ENCODE data around the gene MINDY1.

Gene MINDY1

GRCh38 chr1:151012684-151013471 lies 6.2 kb upstream of the MINDY1 start:
- in situ Hi-C loops (cut with HindIII; ENCODE audit: low sequenced_read_pairs), result no loop called here

- in situ Hi-C loops (cut with HindIII; ENCODE audit: low sequenced_read_pairs), result no loop called here
Observed at GRCh38 chr1:151011154-151011850, 4.6 kb upstream of the MINDY1 start.

- in situ Hi-C loops (cut with HindIII; ENCODE audit: low sequenced_read_pairs), result no loop called here
Observed at GRCh38 chr1:151010346-151010726, 3.6 kb upstream of the MINDY1 start.

GRCh38 chr1:151009674-151010345 lies 3.1 kb upstream of the MINDY1 start:
- in situ Hi-C loops (cut with HindIII; ENCODE audit: low sequenced_read_pairs), result no loop called here

GRCh38 chr1:151009206-151009587 lies 2.5 kb upstream of the MINDY1 start:
- in situ Hi-C loops (cut with HindIII; ENCODE audit: low sequenced_read_pairs), result no loop called here

- in situ Hi-C loops (cut with HindIII; ENCODE audit: low sequenced_read_pairs), result no loop called here
Observed at GRCh38 chr1:151008244-151009205, 1.8 kb upstream of the MINDY1 start, which contains the start of gene PRUNE1. TSS of gene PRUNE1 (plus strand) at chr1:151008449. CDS start at chr1:151008633, 184 bp downstream.

- in situ Hi-C loops (cut with HindIII; ENCODE audit: low sequenced_read_pairs), result no loop called here
Observed at GRCh38 chr1:151007853-151008243, 1.1 kb upstream of the MINDY1 start.

- in situ Hi-C loops (cut with HindIII; ENCODE audit: low sequenced_read_pairs), result no loop called here
Observed at GRCh38 chr1:151005729-151006319, 878 bp downstream of the MINDY1 start.

- in situ Hi-C loops (cut with HindIII; ENCODE audit: low sequenced_read_pairs), result loop anchor here (5.0 kb wide), 1 partner anchor 49 kb away; no protein-coding TSS in a partner anchor
Observed at GRCh38 chr1:151003180-151003579, 3.5 kb downstream of the MINDY1 start.

- in situ Hi-C loops (cut with HindIII; ENCODE audit: low sequenced_read_pairs), result loop anchor here (5.0 kb wide), 1 partner anchor 50 kb away; no protein-coding TSS in a partner anchor
Observed at GRCh38 chr1:151002611-151003010, 4.1 kb downstream of the MINDY1 start.

GRCh38 chr1:151002051-151002450 lies 4.7 kb downstream of the MINDY1 start:
- in situ Hi-C loops (cut with HindIII; ENCODE audit: low sequenced_read_pairs), result loop anchor here (5.0 kb wide), 1 partner anchor 50 kb away; no protein-coding TSS in a partner anchor

- in situ Hi-C loops (cut with HindIII; ENCODE audit: low sequenced_read_pairs), result loop anchor here (5.0 kb wide), 1 partner anchor 51 kb away; no protein-coding TSS in a partner anchor
Observed at GRCh38 chr1:151001602-151002001, 5.1 kb downstream of the MINDY1 start.

GRCh38 chr1:151000408-151000807 lies 6.3 kb downstream of the MINDY1 start:
- in situ Hi-C loops (cut with HindIII; ENCODE audit: low sequenced_read_pairs), result loop anchor here (5.0 kb wide), 1 partner anchor 52 kb away; no protein-coding TSS in a partner anchor

- in situ Hi-C loops (cut with HindIII; ENCODE audit: low sequenced_read_pairs), result loop anchor here (5.0 kb wide), 1 partner anchor 52 kb away; no protein-coding TSS in a partner anchor
Observed at GRCh38 chr1:150999926-151000325, 6.8 kb downstream of the MINDY1 start.

GRCh38 chr1:150999051-150999674 lies 7.5 kb downstream of the MINDY1 start:
- in situ Hi-C loops (cut with HindIII; ENCODE audit: low sequenced_read_pairs), result no loop called here

- in situ Hi-C loops (cut with HindIII; ENCODE audit: low sequenced_read_pairs), result no loop called here
Observed at GRCh38 chr1:150997949-150998348, 8.8 kb downstream of the MINDY1 start.

GRCh38 chr1:150997126-150997872 lies 9.4 kb downstream of the MINDY1 start:
- in situ Hi-C loops (cut with HindIII; ENCODE audit: low sequenced_read_pairs), result no loop called here

GRCh38 chr1:150995896-150996295 lies 10.8 kb downstream of the MINDY1 start:
- in situ Hi-C loops (cut with HindIII; ENCODE audit: low sequenced_read_pairs), result no loop called here

- in situ Hi-C loops (cut with HindIII; ENCODE audit: low sequenced_read_pairs), result no loop called here
Observed at GRCh38 chr1:150995460-150995859, 11.2 kb downstream of the MINDY1 start.

Measured in endothelial cell of hepatic sinusoid (primary cell).